ENCODE data around the gene CEACAM16. TPM values are rescaled to one million over a fixed set of nuclear protein-coding genes. Genes with fewer than 3 reads are reported as not detected.

The CEACAM16 gene
- total RNA-seq, 2 donors from 2014 or later: not detected

DNA sequence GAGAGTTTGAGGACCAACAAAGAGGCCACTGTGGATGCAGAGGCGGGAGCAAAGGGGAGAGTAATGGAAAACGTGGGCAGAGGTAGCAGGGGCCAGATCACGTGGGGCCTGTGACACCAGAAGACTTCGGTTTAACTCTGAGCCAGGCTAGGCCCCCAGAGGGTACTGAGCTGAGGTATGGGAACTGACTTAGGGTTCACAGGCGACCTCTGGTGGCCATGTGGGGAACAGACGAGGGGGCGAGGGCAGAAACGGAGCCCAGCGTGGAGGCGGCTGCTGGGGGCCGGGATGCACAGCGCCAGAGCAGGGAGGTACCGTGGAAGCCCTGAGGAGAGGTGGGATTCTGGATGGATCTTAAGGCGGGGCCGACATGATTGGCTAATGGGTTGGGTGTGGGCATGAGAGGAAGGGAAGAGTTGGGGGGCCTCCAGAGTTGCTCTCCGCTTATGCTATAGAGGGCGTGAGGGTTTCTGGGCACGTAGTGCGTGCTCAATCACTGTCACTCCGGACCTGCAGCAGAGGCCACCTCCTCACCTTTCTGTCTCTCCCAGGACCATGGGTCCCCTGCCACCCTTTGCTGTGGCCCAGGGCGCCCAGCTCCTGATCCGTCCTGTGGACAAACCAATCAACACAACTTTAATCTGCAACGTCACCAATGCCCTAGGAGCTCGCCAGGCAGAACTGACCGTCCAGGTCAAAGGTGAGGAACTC is 41.6 kb upstream of the CEACAM16 start:
- no peaks in the 10 kb centered on the region for H3K27me3 ChIP-seq (replicated peaks; ENCODE audit: insufficient read depth)
- peaks cover 64% of the 10 kb centered on the region for H3K36me3 ChIP-seq
- H3K9me3 ChIP-seq: no peaks in the 10 kb centered on the region
- no peak overlapping the region for H3K4me3 ChIP-seq
- DNase-seq (ENCODE audit: low spot score) (peak; percentile 42), ATAC-seq (ENCODE audit: insufficient number of reproducible peaks, low FRiP score, low read depth) (peak; percentile 52)
- peaks cover 0 to 5% of the 10 kb centered on the region in 2 donors for H3K4me1 ChIP-seq (ENCODE audit: control insufficient read depth in 1 of 2, low read depth in 2 of 2)
- H3K27ac ChIP-seq: no peak overlapping the region
- TF ChIP-seq, protein P1, sequence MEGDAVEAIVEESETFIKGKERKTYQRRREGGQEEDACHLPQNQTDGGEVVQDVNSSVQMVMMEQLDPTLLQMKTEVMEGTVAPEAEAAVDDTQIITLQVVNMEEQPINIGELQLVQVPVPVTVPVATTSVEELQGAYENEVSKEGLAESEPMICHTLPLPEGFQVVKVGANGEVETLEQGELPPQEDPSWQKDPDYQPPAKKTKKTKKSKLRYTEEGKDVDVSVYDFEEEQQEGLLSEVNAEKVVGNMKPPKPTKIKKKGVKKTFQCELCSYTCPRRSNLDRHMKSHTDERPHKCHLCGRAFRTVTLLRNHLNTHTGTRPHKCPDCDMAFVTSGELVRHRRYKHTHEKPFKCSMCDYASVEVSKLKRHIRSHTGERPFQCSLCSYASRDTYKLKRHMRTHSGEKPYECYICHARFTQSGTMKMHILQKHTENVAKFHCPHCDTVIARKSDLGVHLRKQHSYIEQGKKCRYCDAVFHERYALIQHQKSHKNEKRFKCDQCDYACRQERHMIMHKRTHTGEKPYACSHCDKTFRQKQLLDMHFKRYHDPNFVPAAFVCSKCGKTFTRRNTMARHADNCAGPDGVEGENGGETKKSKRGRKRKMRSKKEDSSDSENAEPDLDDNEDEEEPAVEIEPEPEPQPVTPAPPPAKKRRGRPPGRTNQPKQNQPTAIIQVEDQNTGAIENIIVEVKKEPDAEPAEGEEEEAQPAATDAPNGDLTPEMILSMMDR (IDR thresholded peaks at IDR 0.05): peak; percentile 94

DNA sequence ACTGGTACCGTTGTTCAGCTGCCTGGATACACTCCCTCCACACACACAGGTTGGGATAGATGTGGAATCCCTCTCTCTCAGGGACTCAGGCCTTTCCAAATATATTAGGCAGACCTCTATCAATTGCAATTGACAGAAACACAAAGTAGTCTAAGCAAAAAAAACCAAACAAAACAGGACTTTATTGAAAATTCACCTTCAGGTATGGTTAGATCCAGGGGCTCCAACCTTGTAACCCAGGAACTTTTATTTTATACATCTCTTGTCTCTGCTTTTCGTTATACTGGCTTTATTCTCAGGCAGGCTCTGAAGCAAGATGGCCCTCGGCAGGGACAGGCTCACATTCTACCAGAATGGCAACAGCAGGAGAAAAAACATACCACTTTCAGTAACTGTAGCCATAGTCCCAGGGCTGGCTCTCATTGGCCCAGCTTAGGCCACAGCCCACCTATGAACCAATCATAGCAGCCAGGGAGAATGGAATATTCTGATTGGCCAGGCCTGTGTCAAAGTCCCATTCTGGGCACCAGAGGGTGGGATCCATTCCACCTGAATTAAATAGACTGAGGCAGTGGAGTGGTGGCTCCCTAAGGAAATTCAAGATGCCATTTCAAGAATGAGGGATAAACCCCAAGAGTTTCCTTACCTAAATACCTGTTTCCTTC is 40.8 kb upstream of the CEACAM16 start:
- no peaks in the 10 kb centered on the region for H3K27me3 ChIP-seq (replicated peaks; ENCODE audit: insufficient read depth)
- H3K4me1 ChIP-seq (ENCODE audit: control insufficient read depth in 1 of 2, low read depth in 2 of 2): peaks cover 0 to 5% of the 10 kb centered on the region in 2 donors
- H3K36me3 ChIP-seq: peaks cover 68% of the 10 kb centered on the region

DNA sequence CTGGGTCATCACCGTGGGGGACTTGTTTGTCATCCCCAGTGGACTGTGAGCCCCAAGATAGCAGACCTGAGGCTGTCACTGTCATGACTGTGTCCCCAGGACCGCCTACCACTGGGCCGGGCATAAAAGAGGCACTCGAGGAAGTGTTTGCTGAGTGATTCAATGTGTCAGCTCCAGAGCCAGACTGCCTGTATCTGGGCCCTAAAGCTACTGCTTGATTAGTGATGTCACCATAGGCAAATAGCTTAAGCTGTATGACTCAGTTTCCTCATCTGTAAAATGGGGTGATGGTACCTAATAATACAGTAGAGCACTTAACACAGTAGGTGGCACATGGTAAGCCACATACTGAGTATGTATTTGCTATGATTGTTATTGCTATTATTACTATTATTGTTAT is 38.9 kb upstream of the CEACAM16 start:
- H3K27me3 ChIP-seq (replicated peaks; ENCODE audit: insufficient read depth): no peaks in the 10 kb centered on the region
- H3K9me3 ChIP-seq: no peaks in the 10 kb centered on the region
- H3K27ac ChIP-seq: no peak overlapping the region
- DNase-seq (ENCODE audit: low spot score): no peak
- peaks cover 0 to 5% of the 10 kb centered on the region in 2 donors for H3K4me1 ChIP-seq (ENCODE audit: control insufficient read depth in 1 of 2, low read depth in 2 of 2)
- H3K4me3 ChIP-seq: no peak overlapping the region
- H3K36me3 ChIP-seq: peaks cover 64% of the 10 kb centered on the region
- TF ChIP-seq, protein P1 (IDR thresholded peaks at IDR 0.05): no peak
- no peak for ATAC-seq (ENCODE audit: insufficient number of reproducible peaks, low FRiP score, low read depth)

More for the DNA sequence above, 40.8 kb upstream of the CEACAM16 start:
- H3K27ac ChIP-seq: no peak overlapping the region
- no peak for ATAC-seq (ENCODE audit: insufficient number of reproducible peaks, low FRiP score, low read depth)
- no peaks in the 10 kb centered on the region for H3K9me3 ChIP-seq
- DNase-seq (ENCODE audit: low spot score): no peak
- H3K4me3 ChIP-seq: no peak overlapping the region
- TF ChIP-seq, protein P1 (IDR thresholded peaks at IDR 0.05): no peak

DNA sequence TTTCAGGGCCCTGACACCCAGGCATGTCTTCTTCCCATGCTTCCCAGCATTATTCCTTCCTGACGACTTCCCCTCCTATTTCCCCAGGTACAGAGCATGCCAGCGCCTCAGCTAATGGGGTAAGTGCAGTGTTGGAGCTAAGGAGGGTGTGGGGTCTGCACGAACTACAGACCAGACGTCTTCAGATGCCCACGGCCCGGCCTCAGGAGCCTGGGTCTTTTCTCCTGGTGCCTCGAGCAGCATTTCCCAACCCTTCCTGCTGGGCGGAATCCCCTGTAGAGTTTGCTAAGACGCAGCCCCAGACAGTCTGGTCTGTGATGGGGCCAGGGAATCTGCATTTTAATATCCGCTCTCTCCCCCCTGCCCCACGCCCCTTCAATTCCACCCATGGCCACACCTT is 37.7 kb upstream of the CEACAM16 start:
- Histone ChIP-seq H3K36me3 (peaks cover 57% of the 10 kb centered on the region), H3K4me3 (no peak overlapping the region), H3K27ac (no peak overlapping the region), H3K4me1 (ENCODE audit: control insufficient read depth in 1 of 2, low read depth in 2 of 2) (peaks cover 0 to 5% of the 10 kb centered on the region in 2 donors), H3K27me3 (replicated peaks; ENCODE audit: insufficient read depth) (no peaks in the 10 kb centered on the region), H3K9me3 (no peaks in the 10 kb centered on the region)
- ATAC-seq (ENCODE audit: insufficient number of reproducible peaks, low FRiP score, low read depth) (no peak), DNase-seq (ENCODE audit: low spot score) (no peak)
- TF ChIP-seq, protein P1 (IDR thresholded peaks at IDR 0.05): no peak

DNA sequence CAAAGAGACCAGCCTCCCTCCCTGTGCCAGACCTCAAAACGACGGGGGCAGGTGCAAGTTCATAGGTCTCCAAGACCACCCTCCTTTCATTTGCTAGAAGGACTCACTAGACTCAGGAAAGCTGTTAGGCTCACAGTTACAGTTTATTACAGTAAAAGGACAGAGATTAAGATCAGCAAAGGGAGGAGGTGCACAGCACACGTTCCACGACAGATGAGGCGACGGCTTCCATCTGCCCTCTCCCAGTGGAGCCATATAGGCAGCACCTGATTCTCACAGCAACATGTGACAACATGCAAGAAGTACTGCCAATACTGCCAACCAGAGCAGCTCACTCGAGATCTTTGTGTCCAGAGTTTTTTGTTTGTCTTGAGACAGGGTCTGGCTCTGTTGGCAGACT is 37.0 kb upstream of the CEACAM16 start:
- Histone ChIP-seq H3K36me3 (peaks cover 55% of the 10 kb centered on the region), H3K4me1 (ENCODE audit: control insufficient read depth in 1 of 2, low read depth in 2 of 2) (peaks cover 0 to 5% of the 10 kb centered on the region in 2 donors), H3K4me3 (no peak overlapping the region), H3K9me3 (no peaks in the 10 kb centered on the region), H3K27ac (no peak overlapping the region), H3K27me3 (replicated peaks; ENCODE audit: insufficient read depth) (no peaks in the 10 kb centered on the region)
- ATAC-seq (ENCODE audit: insufficient number of reproducible peaks, low FRiP score, low read depth) (no peak), DNase-seq (ENCODE audit: low spot score) (no peak)
- TF ChIP-seq, protein P1 (IDR thresholded peaks at IDR 0.05): no peak

All from thoracic aorta (tissue), 2 donors.